ENCODE results near the gene PIK3CG.

GRCh38 chr7:106885652-106886051, 20.6 kb downstream of the PIK3CG start:
- TF ChIP-seq BCL6B (tag by site-specific recombination; IDR thresholded peaks at IDR 0.05) (no peak), ZNF37A (tag by site-specific recombination; IDR thresholded peaks at IDR 0.05) (no peak), KLF10 (tag by site-specific recombination; IDR thresholded peaks at IDR 0.05) (no peak), ZNF23 (tag by site-specific recombination; IDR thresholded peaks at IDR 0.05; ENCODE audit: borderline replicate concordance) (no peak), ZNF350 (tag by site-specific recombination; IDR thresholded peaks at IDR 0.05) (no peak), CTCF (tag by site-specific recombination; IDR thresholded peaks at IDR 0.05) (no peak), ZNF580 (tag by site-specific recombination; IDR thresholded peaks at IDR 0.05) (no peak), ZNF391 (tag by site-specific recombination; IDR thresholded peaks at IDR 0.05; ENCODE audit: borderline replicate concordance, low read depth) (no peak), ZNF561 (tag by site-specific recombination; IDR thresholded peaks at IDR 0.05; ENCODE audit: borderline replicate concordance) (no peak), ZNF311 (tag by site-specific recombination; IDR thresholded peaks at IDR 0.05; ENCODE audit: borderline replicate concordance) (no peak), TCF7L2 (IDR thresholded peaks at IDR 0.05; ENCODE audit: borderline replicate concordance, low read depth, low read length) (no peak), ZBTB49 (tag by site-specific recombination; IDR thresholded peaks at IDR 0.05; ENCODE audit: low read depth) (no peak)
